Measurements from ENCODE around the gene NKTR. TPM values are rescaled to one million over a fixed set of nuclear protein-coding genes. Genes with fewer than 3 reads are reported as not detected.
A peak's percentile ranks its signal among the peaks of the same experiment; 100 is the strongest.

NKTR gene
- total RNA-seq, 1 donor: 324 TPM

- H3K27me3 ChIP-seq (ENCODE audit: insufficient read depth, low read length): no peaks in the 10 kb centered on the region
- H3K9me3 ChIP-seq (ENCODE audit: low read depth, low read length): no peaks in the 10 kb centered on the region
- no peak overlapping the region for H3K4me3 ChIP-seq (ENCODE audit: low read length)
- peaks cover 52% of the 10 kb centered on the region for H3K4me1 ChIP-seq (ENCODE audit: insufficient read depth, low read length)
Observed at GRCh38 chr3:42652251-42652610, 51.7 kb downstream of the NKTR start.

- peaks cover 50% of the 10 kb centered on the region for H3K4me1 ChIP-seq (ENCODE audit: insufficient read depth, low read length)
- no peaks in the 10 kb centered on the region for H3K9me3 ChIP-seq (ENCODE audit: low read depth, low read length)
- peak overlapping the region; percentile 56 for H3K4me3 ChIP-seq (ENCODE audit: low read length)
- H3K27me3 ChIP-seq (ENCODE audit: insufficient read depth, low read length): no peaks in the 10 kb centered on the region
Observed at GRCh38 chr3:42652611-42653302, 52.3 kb downstream of the NKTR start.

- peaks cover 47% of the 10 kb centered on the region for H3K4me1 ChIP-seq (ENCODE audit: insufficient read depth, low read length)
- no peaks in the 10 kb centered on the region for H3K27me3 ChIP-seq (ENCODE audit: insufficient read depth, low read length)
- H3K9me3 ChIP-seq (ENCODE audit: low read depth, low read length): no peaks in the 10 kb centered on the region
- peak overlapping the region; percentile 56 for H3K4me3 ChIP-seq (ENCODE audit: low read length)
Observed at GRCh38 chr3:42653303-42653559, 52.7 kb downstream of the NKTR start.

- Histone ChIP-seq H3K4me1 (ENCODE audit: insufficient read depth, low read length) (peaks cover 47% of the 10 kb centered on the region), H3K4me3 (ENCODE audit: low read length) (peak within 1 kb of the TSS; percentile 56), H3K9me3 (ENCODE audit: low read depth, low read length) (no peaks in the 10 kb centered on the region), H3K27me3 (ENCODE audit: insufficient read depth, low read length) (no peaks in the 10 kb centered on the region)
Observed at GRCh38 chr3:42653560-42654330, 53.3 kb downstream of the NKTR start, which contains the start of gene ZBTB47. ZBTB47 (plus strand) TSS chr3:42653697; CDS start chr3:42658356, 4,659 bp downstream.

- no peaks in the 10 kb centered on the region for H3K9me3 ChIP-seq (ENCODE audit: low read depth, low read length)
- no peaks in the 10 kb centered on the region for H3K27me3 ChIP-seq (ENCODE audit: insufficient read depth, low read length)
- peaks cover 47% of the 10 kb centered on the region for H3K4me1 ChIP-seq (ENCODE audit: insufficient read depth, low read length)
- peak overlapping the region; percentile 56 for H3K4me3 ChIP-seq (ENCODE audit: low read length)
Observed at GRCh38 chr3:42654331-42655201, 54.1 kb downstream of the NKTR start.

- Histone ChIP-seq H3K27me3 (ENCODE audit: insufficient read depth, low read length) (no peaks in the 10 kb centered on the region), H3K4me1 (ENCODE audit: insufficient read depth, low read length) (peaks cover 43% of the 10 kb centered on the region), H3K9me3 (ENCODE audit: low read depth, low read length) (no peaks in the 10 kb centered on the region), H3K4me3 (ENCODE audit: low read length) (no peak overlapping the region)
Observed at GRCh38 chr3:42655331-42655888, 54.9 kb downstream of the NKTR start.

GRCh38 chr3:42655980-42656679, 55.6 kb downstream of the NKTR start:
- no peaks in the 10 kb centered on the region for H3K9me3 ChIP-seq (ENCODE audit: low read depth, low read length)
- no peak overlapping the region for H3K4me3 ChIP-seq (ENCODE audit: low read length)
- H3K27me3 ChIP-seq (ENCODE audit: insufficient read depth, low read length): no peaks in the 10 kb centered on the region
- H3K4me1 ChIP-seq (ENCODE audit: insufficient read depth, low read length): peaks cover 39% of the 10 kb centered on the region

GRCh38 chr3:42656680-42657610, 56.5 kb downstream of the NKTR start:
- Histone ChIP-seq H3K27me3 (ENCODE audit: insufficient read depth, low read length) (no peaks in the 10 kb centered on the region), H3K4me3 (ENCODE audit: low read length) (no peak overlapping the region), H3K9me3 (ENCODE audit: low read depth, low read length) (no peaks in the 10 kb centered on the region), H3K4me1 (ENCODE audit: insufficient read depth, low read length) (peaks cover 31% of the 10 kb centered on the region)

GRCh38 chr3:42657675-42658074, 57.2 kb downstream of the NKTR start:
- Histone ChIP-seq H3K27me3 (ENCODE audit: insufficient read depth, low read length) (no peaks in the 10 kb centered on the region), H3K9me3 (ENCODE audit: low read depth, low read length) (no peaks in the 10 kb centered on the region), H3K4me3 (ENCODE audit: low read length) (no peak overlapping the region), H3K4me1 (ENCODE audit: insufficient read depth, low read length) (peaks cover 24% of the 10 kb centered on the region)

- no peak overlapping the region for H3K4me3 ChIP-seq (ENCODE audit: low read length)
- H3K4me1 ChIP-seq (ENCODE audit: insufficient read depth, low read length): peaks cover 18% of the 10 kb centered on the region
- H3K9me3 ChIP-seq (ENCODE audit: low read depth, low read length): no peaks in the 10 kb centered on the region
- H3K27me3 ChIP-seq (ENCODE audit: insufficient read depth, low read length): no peaks in the 10 kb centered on the region
Observed at GRCh38 chr3:42658091-42658770, 57.7 kb downstream of the NKTR start.

GRCh38 chr3:42658771-42659390, 58.4 kb downstream of the NKTR start:
- Histone ChIP-seq H3K27me3 (ENCODE audit: insufficient read depth, low read length) (no peaks in the 10 kb centered on the region), H3K4me3 (ENCODE audit: low read length) (no peak overlapping the region), H3K9me3 (ENCODE audit: low read depth, low read length) (no peaks in the 10 kb centered on the region), H3K4me1 (ENCODE audit: insufficient read depth, low read length) (peaks cover 12% of the 10 kb centered on the region)

- Histone ChIP-seq H3K4me1 (ENCODE audit: insufficient read depth, low read length) (peaks cover 11% of the 10 kb centered on the region), H3K4me3 (ENCODE audit: low read length) (no peak overlapping the region), H3K9me3 (ENCODE audit: low read depth, low read length) (no peaks in the 10 kb centered on the region), H3K27me3 (ENCODE audit: insufficient read depth, low read length) (no peaks in the 10 kb centered on the region)
Observed at GRCh38 chr3:42659451-42660130, 59.1 kb downstream of the NKTR start.

Data from mononuclear cell (primary cell).